Mesenchymal stem cell (in vitro differentiated cells and primary cell): ENCODE results near the gene MTPN.
A peak's percentile ranks its signal among the peaks of the same experiment; 100 is the strongest.

Experiments used
- DNase-seq: peaks from one replicate; pipeline ENCODE4 v3.0.0-alpha.2; 2013
- H2AFZ ChIP-seq: one replicate; pipeline ENCODE4 v1.6.1; 2013; ENCODE audit warnings: low read depth, mild to moderate bottlenecking, control low read depth, inconsistent platforms, low read length, moderate library complexity
- H2AK5ac ChIP-seq: 2 replicates; pipeline ENCODE4 v1.6.1; 2013; ENCODE audit warnings: low read length, moderate library complexity, mild to moderate bottlenecking, inconsistent platforms; ENCODE audit not compliant: severe bottlenecking
- H2BK120ac ChIP-seq: one replicate; pipeline ENCODE4 v1.6.1; 2013; ENCODE audit warnings: low read depth, mild to moderate bottlenecking, inconsistent platforms, low read length, moderate library complexity
- H2BK12ac ChIP-seq, 2 experiments: one replicate each; pipeline ENCODE4 v1.6.1; 2013; ENCODE audit warnings: inconsistent platforms in 2 of 2, low read length in 2 of 2, mild to moderate bottlenecking in 2 of 2, moderate library complexity in 2 of 2, control low read depth in 1 of 2
- H2BK15ac ChIP-seq: one replicate; pipeline ENCODE4 v1.6.1; 2013; ENCODE audit warnings: mild to moderate bottlenecking, low read depth, inconsistent platforms; ENCODE audit not compliant: poor library complexity, severe bottlenecking
- H2BK5ac ChIP-seq: 2 replicates; pipeline ENCODE4 v1.6.1; 2013; ENCODE audit warnings: low read depth, mild to moderate bottlenecking, low read length, control low read depth, inconsistent platforms; ENCODE audit not compliant: poor library complexity, severe bottlenecking
- H3K14ac ChIP-seq, 2 experiments: one replicate each; pipeline ENCODE4 v1.6.1; 2013; ENCODE audit warnings: inconsistent platforms in 2 of 2, low read length in 2 of 2, control low read depth in 1 of 2, mild to moderate bottlenecking in 1 of 2, moderate library complexity in 1 of 2
- H3K18ac ChIP-seq, 2 experiments: one replicate each; pipeline ENCODE4 v1.6.1; 2013; ENCODE audit warnings: inconsistent platforms in 2 of 2, low read length in 2 of 2, control low read depth in 1 of 2, low read depth in 1 of 2, mild to moderate bottlenecking in 1 of 2
- H3K23ac ChIP-seq, 2 experiments: one replicate each; pipeline ENCODE4 v1.6.1; 2013; ENCODE audit warnings: inconsistent platforms in 2 of 2, low read length in 2 of 2, mild to moderate bottlenecking in 2 of 2, moderate library complexity in 2 of 2, control low read depth in 1 of 2
- H3K27ac ChIP-seq: 2 replicates; pipeline ENCODE4 v1.5.1; 2013; ENCODE audit warnings: mild to moderate bottlenecking, moderate library complexity, low read length, control low read depth, inconsistent platforms; ENCODE audit not compliant: poor library complexity, severe bottlenecking
- H3K27me3 ChIP-seq, 2 experiments: 2 replicates each; pipeline versions ENCODE4 v1.6.1 to v1.7.0; 2013; ENCODE audit warnings: low read length in 2 of 2, mild to moderate bottlenecking in 2 of 2, moderate library complexity in 2 of 2, control low read depth in 1 of 2, inconsistent platforms in 1 of 2; ENCODE audit not compliant: control insufficient read depth in 1 of 2, insufficient read depth in 1 of 2
- H3K36me3 ChIP-seq, 2 experiments: 2 replicates each; pipeline versions ENCODE4 v1.6.1 to v1.7.0; 2013; ENCODE audit warnings: low read length in 2 of 2, control low read depth in 1 of 2, inconsistent platforms in 1 of 2, low read depth in 1 of 2, mild to moderate bottlenecking in 1 of 2; ENCODE audit not compliant: insufficient read depth in 2 of 2, control insufficient read depth in 1 of 2
- H3K4ac ChIP-seq, 2 experiments: one replicate each; pipeline ENCODE4 v1.6.1; 2013; ENCODE audit warnings: inconsistent platforms in 2 of 2, low read length in 2 of 2, mild to moderate bottlenecking in 2 of 2, moderate library complexity in 2 of 2, control low read depth in 1 of 2, low read depth in 1 of 2
- H3K4me1 ChIP-seq: 2 replicates; pipeline ENCODE4 v1.6.1; 2013; ENCODE audit warnings: low read depth, low read length, control low read depth; ENCODE audit not compliant: control insufficient read depth, insufficient read depth
- H3K4me2 ChIP-seq: 2 replicates; pipeline ENCODE4 v1.6.1; 2013; ENCODE audit warnings: low read length, mild to moderate bottlenecking, inconsistent platforms; ENCODE audit not compliant: poor library complexity, severe bottlenecking
- H3K4me3 ChIP-seq, 2 experiments: 2 replicates each; pipeline versions ENCODE4 v1.5.1 to v1.7.0; 2013; ENCODE audit warnings: low read length in 2 of 2, mild to moderate bottlenecking in 2 of 2, control low read depth in 1 of 2, low read depth in 1 of 2; ENCODE audit not compliant: insufficient read depth in 1 of 2
- H3K79me1 ChIP-seq: replicated peaks from 2 replicates; pipeline ENCODE4 v1.6.1; 2013; ENCODE audit warnings: mild to moderate bottlenecking, control low read depth, low read length, inconsistent platforms; ENCODE audit not compliant: poor library complexity, severe bottlenecking
- H3K9ac ChIP-seq: 2 replicates; pipeline ENCODE4 v1.7.0; 2013; ENCODE audit warnings: mild to moderate bottlenecking, low read length, moderate library complexity
- H3K9me3 ChIP-seq: 2 replicates; pipeline ENCODE4 v1.7.0; 2013; ENCODE audit warnings: mild to moderate bottlenecking, low read length; ENCODE audit not compliant: control insufficient read depth
- H4K8ac ChIP-seq: one replicate; pipeline ENCODE4 v1.6.1; 2013; ENCODE audit warnings: inconsistent platforms, mild to moderate bottlenecking, low read length, moderate library complexity
- H4K91ac ChIP-seq: one replicate; pipeline ENCODE4 v1.6.1; 2013; ENCODE audit warnings: mild to moderate bottlenecking, low read length, inconsistent platforms
- WGBS: methylation state at CpG from one replicate; pipeline ENCODE4 v1.1.7; 2013; ENCODE audit warnings: mixed read lengths; 5-methylcytosine and 5-hydroxymethylcytosine counted together

The MTPN gene

DNA sequence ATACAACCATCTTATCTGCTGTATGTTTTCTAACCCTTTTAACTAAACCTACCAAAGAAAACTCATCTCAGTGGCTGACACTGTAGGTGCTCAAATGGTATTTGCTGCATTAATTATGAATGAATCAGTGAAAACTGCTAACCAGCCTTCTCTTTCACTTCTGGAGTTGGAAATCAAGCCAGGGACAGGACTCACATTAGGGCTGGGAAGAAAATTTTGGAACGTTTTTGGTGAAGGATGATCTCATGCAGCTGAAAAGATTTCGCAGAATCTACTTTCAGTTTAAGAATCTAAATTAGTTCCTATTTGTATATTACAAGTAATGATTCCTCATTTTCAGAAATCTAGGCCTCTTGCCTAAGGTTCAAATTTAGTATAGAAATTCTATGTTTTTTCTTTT lies 12.9 kb downstream of the MTPN start:
- Histone ChIP-seq H4K91ac (no peak overlapping the region), H3K9me3 (no peaks in the 10 kb centered on the region), H3K18ac (no peak overlapping the region), H2AK5ac (no peak overlapping the region), H3K36me3 (peaks cover 0 to 12% of the 10 kb centered on the region in 2 experiments), H4K8ac (no peak overlapping the region), H3K27ac (no peak overlapping the region), H2BK12ac (no peak overlapping the region), H3K4me1 (no peaks in the 10 kb centered on the region), H3K4me2 (no peak overlapping the region), H3K4me3 (peak overlapping the region in 1 of 2 experiments; percentile 62), H3K14ac (no peak overlapping the region), H3K27me3 (no peaks in the 10 kb centered on the region), H3K79me1 (no peaks in the 10 kb centered on the region), H2BK120ac (no peak overlapping the region), H2BK5ac (no peak overlapping the region), H3K9ac (peak overlapping the region; percentile 89), H3K4ac (no peak overlapping the region), H3K23ac (no peak overlapping the region), H2AFZ (no peak overlapping the region), H2BK15ac (no peak overlapping the region)
- WGBS, result no CpG with 5 or more reads among the region's 2 CpGs
- no peak for DNase-seq

GRCh38 chr7:135962802-135963201 lies 14.4 kb downstream of the MTPN start:
- Histone ChIP-seq H2AK5ac (no peak overlapping the region), H3K4me1 (no peaks in the 10 kb centered on the region), H3K4ac (no peak overlapping the region), H2BK12ac (no peak overlapping the region), H3K9ac (no peak overlapping the region), H3K18ac (no peak overlapping the region), H2AFZ (no peak overlapping the region), H3K23ac (no peak overlapping the region), H2BK120ac (no peak overlapping the region), H3K79me1 (no peaks in the 10 kb centered on the region), H3K27me3 (no peaks in the 10 kb centered on the region), H3K36me3 (peaks cover 0 to 7% of the 10 kb centered on the region in 2 experiments), H3K27ac (no peak overlapping the region), H3K9me3 (no peaks in the 10 kb centered on the region), H4K91ac (no peak overlapping the region), H4K8ac (no peak overlapping the region), H3K4me3 (no peak overlapping the region), H2BK5ac (no peak overlapping the region), H3K4me2 (no peak overlapping the region), H2BK15ac (no peak overlapping the region), H3K14ac (no peak overlapping the region)
- no peak for DNase-seq
- WGBS, result 100% methylated on average over 2 of the region's 4 CpGs

DNA sequence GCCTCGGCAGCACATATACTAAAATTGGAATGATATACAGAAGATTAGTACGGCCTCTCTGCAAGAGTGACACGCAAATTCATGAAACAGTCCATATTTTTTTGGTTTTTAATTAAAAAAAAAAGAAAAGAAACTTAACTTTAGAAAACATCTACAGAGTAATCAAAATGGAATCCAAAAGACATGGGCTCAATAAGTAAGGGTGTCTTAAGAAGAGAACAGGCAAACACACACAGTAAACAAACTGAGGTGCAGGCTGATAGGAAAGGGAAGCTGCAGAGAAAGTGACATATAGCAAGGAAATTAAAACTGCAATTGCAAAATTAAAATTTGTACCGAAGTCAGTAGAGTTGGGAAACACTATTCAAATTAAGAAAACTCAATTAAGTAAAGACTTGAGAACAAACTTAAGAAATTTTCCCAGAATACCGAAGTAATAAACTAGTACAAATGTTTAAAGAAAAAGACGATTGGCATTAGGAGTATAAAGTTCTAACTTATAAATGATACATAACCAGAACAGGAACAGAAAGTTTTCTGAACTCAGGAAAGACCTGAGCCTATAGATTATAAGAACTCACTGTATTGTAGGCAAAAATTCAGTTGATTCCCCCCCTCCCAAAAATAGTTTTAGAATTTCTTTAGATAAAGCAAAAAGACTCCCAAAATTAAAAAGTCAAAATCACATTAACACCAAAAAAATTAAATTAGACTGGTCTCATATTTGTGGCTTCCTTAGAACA lies 16.3 kb downstream of the MTPN start:
- Histone ChIP-seq H2BK120ac (no peak overlapping the region), H3K9ac (no peak overlapping the region), H2BK5ac (no peak overlapping the region)

DNA sequence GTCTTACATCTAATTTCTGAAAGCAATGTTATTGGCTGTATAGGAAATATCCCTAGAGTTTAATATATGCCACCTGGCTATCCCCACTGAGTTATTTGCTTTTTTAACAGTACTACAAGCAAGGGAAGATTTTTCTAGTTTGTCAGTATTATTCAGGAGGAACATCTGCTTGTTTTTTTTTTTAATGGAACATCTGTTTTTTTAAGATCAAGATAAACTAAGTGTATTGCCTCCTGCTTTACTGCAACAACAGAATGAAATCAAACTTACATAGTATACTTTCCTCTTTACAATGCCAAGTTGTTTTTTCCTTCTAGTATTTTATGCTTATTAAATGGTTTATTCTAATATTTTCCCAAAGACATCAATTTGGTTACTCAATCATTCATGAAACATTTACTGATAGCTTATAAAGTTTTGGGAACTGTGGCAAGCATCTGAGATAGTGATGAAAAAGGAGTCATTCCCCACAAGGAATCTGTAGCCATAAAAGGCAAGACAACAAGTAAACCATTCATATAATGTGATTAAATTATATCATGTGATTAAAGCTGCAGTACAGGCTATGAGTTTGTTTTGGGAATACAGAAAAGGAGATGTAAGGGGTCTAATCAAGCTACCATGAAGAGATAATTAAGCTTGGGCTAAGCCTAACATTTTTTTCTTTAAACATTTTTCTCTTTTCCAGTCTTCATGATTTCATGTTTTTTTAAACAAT lies 17.4 kb downstream of the MTPN start:
- Histone ChIP-seq H4K91ac (no peak overlapping the region), H3K4ac (no peak overlapping the region), H3K18ac (no peak overlapping the region), H3K9ac (no peak overlapping the region), H3K14ac (no peak overlapping the region), H3K23ac (no peak overlapping the region), H3K4me1 (no peaks in the 10 kb centered on the region), H2AFZ (no peak overlapping the region), H3K9me3 (no peaks in the 10 kb centered on the region), H2BK120ac (no peak overlapping the region), H2BK12ac (no peak overlapping the region), H3K4me3 (no peak overlapping the region), H3K79me1 (peaks cover 1% of the 10 kb centered on the region), H3K36me3 (peaks cover 0 to 22% of the 10 kb centered on the region in 2 experiments), H2AK5ac (no peak overlapping the region), H2BK15ac (no peak overlapping the region), H3K27me3 (no peaks in the 10 kb centered on the region), H3K4me2 (no peak overlapping the region), H4K8ac (no peak overlapping the region), H3K27ac (no peak overlapping the region), H2BK5ac (no peak overlapping the region)
- no peak for DNase-seq

More for the DNA sequence above, 16.3 kb downstream of the MTPN start:
- Histone ChIP-seq H3K36me3 (peaks cover 0 to 18% of the 10 kb centered on the region in 2 experiments), H3K23ac (no peak overlapping the region), H2BK15ac (no peak overlapping the region), H2AFZ (no peak overlapping the region), H3K14ac (no peak overlapping the region), H3K27ac (no peak overlapping the region), H2BK12ac (no peak overlapping the region), H2AK5ac (no peak overlapping the region), H4K91ac (no peak overlapping the region), H3K79me1 (peaks cover 1% of the 10 kb centered on the region), H3K4me2 (no peak overlapping the region), H3K4me1 (no peaks in the 10 kb centered on the region), H3K4ac (no peak overlapping the region), H4K8ac (no peak overlapping the region), H3K4me3 (no peak overlapping the region), H3K9me3 (no peaks in the 10 kb centered on the region), H3K18ac (no peak overlapping the region), H3K27me3 (no peaks in the 10 kb centered on the region)
- whole genome bisulfite sequencing, result no CpG with 5 or more reads among the region's 6 CpGs
- DNase-seq, result no peak
